Astrocyte of the hippocampus (primary cell): Measurements from ENCODE around the gene GDAP2.
"Not testable (repeated sequence)": the region's sequence is repeated elsewhere in the genome, so short reads cannot be mapped to it uniquely, and the experiment has no call there.

Experiments
- DNase-seq: peaks from one replicate; pipeline ENCODE4 v3.0.0; 2011; ENCODE audit warnings: low read depth, low spot score

Gene GDAP2, protein sequence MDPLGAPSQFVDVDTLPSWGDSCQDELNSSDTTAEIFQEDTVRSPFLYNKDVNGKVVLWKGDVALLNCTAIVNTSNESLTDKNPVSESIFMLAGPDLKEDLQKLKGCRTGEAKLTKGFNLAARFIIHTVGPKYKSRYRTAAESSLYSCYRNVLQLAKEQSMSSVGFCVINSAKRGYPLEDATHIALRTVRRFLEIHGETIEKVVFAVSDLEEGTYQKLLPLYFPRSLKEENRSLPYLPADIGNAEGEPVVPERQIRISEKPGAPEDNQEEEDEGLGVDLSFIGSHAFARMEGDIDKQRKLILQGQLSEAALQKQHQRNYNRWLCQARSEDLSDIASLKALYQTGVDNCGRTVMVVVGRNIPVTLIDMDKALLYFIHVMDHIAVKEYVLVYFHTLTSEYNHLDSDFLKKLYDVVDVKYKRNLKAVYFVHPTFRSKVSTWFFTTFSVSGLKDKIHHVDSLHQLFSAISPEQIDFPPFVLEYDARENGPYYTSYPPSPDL

DNA sequence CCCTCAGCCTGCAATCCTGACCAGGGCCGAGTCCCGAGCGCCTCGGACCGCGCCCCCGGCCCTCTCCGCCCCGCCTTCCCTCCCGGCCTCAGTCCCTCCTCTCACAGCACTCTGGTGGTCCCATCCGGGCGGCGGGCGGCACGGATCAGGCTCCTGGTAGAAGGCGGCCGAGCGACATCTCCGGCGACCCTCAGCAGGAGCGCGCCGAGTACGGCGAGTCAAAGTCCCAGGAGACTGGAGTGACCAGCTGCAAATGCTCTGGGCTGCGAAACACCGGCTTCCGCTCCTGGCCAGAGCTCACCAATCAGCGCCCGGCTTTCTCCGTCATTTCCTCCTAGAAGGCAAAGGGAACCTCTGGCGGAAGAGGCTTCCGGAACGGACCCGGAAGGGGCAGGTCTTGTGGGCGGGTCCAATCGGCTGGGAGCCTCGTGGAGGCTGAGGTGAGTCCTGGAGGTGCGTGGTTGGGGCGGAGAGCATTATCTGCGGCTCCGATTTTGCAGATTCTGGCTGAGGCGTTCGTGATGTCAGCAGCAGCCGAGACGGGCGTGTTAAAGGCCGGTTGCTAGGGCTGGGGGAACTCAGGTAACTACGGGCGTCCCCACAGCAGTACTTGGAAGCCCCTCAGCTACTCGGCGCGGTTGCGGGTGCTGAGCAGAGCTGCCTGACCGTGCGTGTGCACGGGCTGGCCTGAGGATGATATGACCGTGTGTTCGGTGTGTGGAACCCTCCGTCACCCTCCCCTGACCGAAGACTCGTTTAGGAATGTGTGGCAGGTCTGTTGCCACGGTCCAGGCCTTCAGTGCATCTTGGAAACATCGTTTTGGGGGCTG is at the start of gene GDAP2, which contains the start of gene WDR3:
TSS of gene GDAP2 (minus strand) at position 279 of the 830 bp plus-strand sequence. CDS start 9,264 bp downstream, outside the sequence.
TSS of gene WDR3 (plus strand) at position 397 of the 830 bp plus-strand sequence. CDS start 3,581 bp downstream, outside the sequence.
- DNase-seq, result peak; percentile 99

- no peak for DNase-seq
Measured at GRCh38 chr1:117976381-117976780, 47.0 kb upstream of the GDAP2 start.

DNA sequence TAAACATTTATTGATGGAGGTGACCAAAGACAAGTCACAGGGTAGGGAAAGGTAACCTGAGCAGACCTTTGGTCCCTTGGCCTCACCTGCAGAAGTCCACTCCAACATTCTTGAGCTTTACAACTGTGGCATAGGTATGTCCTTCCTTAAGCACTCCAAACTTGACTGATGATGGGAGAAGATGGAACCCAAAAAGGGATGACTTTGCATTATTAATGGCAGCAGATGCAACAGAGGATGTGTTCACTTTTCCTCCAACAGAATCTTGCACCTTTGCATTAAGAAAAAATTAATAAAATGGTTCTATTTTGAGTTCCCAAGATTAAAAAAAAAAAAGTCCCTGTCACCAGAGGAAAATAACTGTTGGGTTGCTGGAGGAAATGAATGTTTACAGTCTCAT is 42.4 kb upstream of the GDAP2 start:
- no peak for DNase-seq

GRCh38 chr1:117970252-117970651 is 40.8 kb upstream of the GDAP2 start:
- DNase-seq, result peak; percentile 45

DNA sequence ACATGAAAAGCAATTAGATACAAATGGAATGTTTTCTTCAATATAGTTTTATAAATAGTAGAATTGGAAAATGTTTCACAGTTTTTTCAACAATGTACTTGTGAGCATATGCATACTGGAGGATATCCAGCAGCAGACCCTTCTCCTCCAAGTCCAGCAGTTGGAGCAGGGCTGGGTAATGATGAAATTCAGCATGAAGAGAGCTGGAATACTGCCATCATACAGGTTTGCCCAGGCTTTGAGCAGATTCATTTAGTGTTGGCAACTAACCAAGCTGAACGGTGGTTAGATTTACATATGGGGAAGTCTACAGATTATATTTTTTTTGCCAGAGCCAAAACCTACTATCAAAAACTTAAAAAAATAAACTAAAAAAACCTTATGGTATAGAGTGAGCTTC is 38.5 kb upstream of the GDAP2 start:
- peak; percentile 76 for DNase-seq

GRCh38 chr1:117967477-117967876 is 38.1 kb upstream of the GDAP2 start:
- DNase-seq, result peak; percentile 58

DNA sequence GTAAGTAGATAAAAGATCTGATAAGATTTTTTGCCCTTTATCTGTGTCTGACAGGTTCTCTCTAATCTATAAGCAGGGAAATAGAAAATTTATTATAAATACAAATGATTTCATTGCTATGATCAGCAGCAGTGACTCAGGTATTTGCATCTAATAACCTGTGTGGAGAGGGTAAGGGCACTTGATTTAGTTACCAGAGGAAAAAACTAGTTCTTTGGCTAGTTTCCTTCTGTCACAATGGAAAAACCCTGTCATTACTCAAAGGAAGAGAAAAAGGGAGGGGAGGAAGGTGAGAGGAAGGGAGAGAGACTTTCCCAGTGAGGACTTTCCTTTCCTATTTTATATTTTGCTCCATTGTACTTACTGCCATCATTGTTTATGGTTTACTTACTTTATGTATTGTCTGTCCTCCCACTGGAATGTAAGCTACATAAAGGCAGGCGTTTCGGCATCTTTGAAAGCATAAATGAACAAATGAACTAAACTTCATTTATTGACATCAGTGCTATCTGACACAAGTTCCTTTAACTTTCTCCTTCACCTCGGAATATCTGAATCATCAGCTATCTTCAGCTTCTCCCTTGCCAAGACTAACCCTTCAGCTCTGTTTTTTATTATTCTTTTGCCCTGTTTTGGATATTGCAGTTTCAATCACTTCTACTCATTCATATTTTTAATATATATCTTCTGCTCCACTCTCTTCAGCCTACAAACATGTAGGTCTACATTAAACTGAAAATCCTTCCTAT is 35.0 kb upstream of the GDAP2 start:
- DNase-seq, result peak; percentile 5

DNA sequence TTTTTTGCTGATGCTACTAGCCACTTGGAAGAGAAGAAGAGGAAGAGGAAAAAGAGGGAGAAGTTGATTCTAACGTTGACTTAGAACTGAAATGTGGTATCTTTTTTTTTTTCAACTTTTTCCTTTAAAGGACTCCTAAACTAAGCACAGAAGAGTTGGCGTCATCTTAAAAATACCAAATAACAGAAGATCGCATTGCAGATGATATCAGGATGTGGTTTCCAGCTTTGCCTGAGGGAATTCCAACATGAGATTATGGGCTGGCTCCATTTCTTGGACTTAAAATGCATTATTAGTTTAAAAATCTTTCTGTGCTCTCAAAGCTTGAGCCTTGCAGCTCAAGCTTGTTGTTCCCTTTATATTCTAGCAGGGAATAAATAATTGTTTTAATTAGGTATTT is 29.9 kb upstream of the GDAP2 start:
- DNase-seq, result peak; percentile 11

DNA sequence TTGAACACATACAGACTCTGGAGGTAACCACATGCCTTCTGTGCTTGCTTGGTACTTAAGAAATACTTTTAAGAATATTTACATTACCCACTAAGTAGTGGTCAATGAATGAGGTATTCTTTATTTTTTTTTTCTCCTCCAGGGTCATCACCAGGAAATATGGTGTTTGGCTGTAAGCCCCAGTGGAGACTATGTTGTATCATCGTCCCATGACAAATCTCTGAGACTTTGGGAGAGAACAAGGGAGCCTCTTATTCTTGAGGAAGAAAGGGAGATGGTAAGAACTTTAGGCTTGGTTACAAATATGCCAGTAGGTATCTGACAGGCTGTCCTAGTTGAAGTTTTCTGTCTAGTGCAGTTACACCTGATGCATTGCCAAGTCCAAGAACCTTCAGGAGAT is 23.0 kb upstream of the GDAP2 start:
- no peak for DNase-seq

DNA sequence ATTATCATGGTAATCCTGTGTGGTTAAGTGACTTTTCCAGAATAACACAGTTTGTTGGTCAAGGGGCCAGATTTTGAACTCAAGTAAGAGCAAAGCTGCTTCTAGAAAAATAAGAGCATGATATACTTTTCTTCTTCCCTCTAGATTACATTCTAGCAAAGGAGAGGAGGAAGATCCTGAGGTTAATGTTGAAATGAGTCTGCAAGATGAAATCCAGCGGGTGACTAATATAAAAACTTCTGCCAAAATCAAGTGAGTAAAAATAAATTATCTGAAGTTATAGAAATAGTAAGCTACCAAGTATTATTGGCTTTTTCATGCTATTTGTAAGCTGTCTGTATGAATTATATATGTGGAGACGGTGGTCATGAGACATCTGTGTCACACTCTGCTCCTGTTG is 12.9 kb upstream of the GDAP2 start:
- DNase-seq, result no peak

DNA sequence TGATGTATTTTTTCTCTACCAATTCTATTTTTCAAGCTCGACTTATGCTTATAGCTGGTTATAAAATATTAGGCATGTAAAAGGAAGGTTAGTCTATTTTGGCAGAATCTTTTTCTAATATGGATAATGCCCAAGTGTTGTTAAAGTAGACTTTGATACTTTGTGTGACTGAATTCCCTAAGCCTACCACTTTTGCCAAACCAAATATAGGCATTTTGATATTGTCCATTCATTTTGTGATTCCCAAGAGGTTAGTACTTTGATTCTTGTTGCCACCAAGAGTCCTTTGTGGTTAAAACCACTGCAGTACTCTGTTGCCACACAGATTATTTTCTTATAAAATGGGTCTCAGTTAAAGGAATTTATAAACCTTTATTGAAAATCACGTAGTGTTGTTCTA is 4.3 kb upstream of the GDAP2 start:
- peak; percentile 10 for DNase-seq

DNA sequence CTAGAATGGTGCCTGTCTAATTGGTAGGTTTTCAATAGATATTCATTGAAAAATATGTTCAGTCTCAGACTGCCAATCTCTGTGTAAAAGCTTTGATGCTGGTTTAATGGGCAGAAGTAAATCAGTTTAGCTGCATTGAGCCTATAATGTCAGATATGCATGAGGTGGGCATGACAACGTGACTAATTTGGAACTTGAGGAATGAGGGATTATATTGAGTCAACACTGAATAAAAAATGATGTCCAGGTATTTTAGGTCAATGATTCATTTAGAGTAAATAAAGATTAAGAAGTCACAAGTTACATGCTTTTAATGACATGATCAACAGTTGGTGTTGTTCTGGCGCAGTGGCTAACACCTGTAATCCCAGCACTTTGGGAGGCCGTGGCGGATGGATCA is 3.2 kb upstream of the GDAP2 start:
- DNase-seq, result no peak

DNA sequence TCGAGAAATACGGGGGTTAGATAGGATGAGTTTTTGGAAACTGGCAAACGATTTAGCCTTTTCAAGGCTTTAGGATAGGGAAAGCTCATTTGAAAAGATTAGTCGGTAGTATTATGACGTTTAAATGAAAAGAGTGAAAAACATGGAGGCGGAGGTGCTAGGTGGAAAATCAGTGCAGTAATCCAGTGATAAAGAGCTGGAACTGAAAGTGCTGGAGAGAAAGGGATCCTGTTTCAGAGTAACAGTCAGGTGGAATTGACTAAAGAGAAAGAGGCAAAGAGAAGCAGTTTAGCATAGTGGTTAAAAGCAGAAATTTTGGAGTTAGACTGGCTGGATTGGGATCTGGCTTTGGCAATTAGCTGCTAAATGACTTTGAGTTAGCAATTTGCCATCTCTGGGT is 1.1 kb upstream of the GDAP2 start:
- DNase-seq, result peak; percentile 22

- no peak for DNase-seq
Measured at GRCh38 chr1:117930173-117930447, 689 bp upstream of the GDAP2 start.

GRCh38 chr1:117928881-117929342 is 509 bp downstream of the GDAP2 start:
- DNase-seq, result peak; percentile 76

GRCh38 chr1:117925981-117926380 is 3.4 kb downstream of the GDAP2 start:
- DNase-seq, result no peak

DNA sequence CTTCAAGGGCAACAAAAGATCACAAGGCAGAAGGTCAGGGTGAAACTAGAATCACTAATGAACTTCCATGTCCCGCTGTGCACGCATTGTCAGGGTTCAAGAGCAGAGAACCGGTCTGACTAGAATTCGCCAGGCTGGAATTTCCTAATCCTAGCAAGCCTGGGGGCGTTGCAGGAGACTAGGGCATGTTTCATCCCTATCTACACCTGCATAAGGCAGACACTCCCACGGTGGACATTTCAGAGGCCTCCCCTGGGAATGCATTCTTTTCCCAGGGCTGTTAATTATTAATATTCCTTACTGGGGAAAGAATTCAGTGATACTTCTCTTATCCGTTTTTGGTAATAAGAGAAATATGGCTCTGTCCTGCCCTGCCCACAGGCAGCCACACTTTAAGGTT is 6.7 kb downstream of the GDAP2 start:
- not testable (repeated sequence) for DNase-seq

DNA sequence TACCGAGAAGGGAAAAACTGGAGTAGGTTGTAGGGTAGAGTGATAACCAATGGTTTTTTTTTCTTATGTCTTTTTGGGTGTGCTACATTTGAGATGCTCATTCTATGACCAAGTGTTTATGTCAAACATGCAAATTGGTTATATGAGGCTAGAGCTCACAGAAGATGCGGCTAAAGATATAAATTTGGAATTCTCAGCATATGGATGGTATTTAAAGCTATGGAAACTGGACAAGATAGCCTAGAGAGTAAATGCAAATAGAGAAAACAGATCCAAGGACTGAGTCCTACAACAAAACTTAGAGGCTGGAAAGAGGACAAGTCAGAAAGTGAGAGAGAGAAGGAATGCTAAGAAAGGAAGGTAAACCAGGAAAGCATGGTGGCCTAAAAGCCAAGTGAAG is 7.4 kb downstream of the GDAP2 start:
- DNase-seq, result no peak

DNA sequence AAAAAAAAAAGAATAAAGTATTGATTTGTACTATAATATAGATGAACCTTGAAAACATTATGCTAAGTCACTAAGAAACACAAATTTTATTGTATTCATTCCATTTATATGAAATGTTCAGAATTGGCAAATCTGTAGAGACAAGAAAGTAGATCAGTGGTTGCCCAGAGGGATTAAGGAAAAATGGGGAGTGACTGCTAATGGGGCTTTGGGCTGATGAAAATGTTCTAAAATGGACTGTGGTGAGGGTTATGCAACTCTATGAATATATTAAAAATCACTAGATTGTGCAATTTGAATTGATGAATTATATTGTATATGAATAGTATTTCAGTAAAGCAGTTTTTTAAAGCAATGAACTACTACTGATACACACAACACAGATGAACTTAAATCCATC is 10.0 kb downstream of the GDAP2 start:
- DNase-seq, result no peak

DNA sequence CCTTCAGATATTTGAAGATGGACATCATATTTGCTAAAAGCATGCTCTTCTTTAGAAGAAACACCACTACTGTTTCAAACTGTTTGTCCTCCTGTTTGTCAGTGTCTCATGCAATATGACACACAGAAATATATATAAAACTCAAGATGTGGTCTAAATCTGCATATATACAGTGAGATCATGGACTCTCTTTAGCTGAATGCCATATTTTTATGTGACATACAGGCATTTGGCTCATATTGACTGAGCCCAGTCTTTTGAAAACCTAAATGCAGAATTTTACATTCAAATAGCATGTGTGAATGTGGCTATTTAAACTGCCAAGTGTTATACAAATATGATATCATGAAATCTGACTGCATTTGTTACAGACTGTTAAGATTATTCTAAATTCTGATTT is 18.4 kb downstream of the GDAP2 start:
- no peak for DNase-seq

GRCh38 chr1:117905019-117905418 is 24.4 kb downstream of the GDAP2 start:
- DNase-seq, result no peak

GRCh38 chr1:117904485-117904884 is 24.9 kb downstream of the GDAP2 start:
- DNase-seq, result no peak
